Measurements from ENCODE around the gene PLD5. TPM values are rescaled to one million over a fixed set of nuclear protein-coding genes. Genes with fewer than 3 reads are reported as not detected.
"Not testable (repeated sequence)": the region's sequence is repeated elsewhere in the genome, so short reads cannot be mapped to it uniquely, and the experiment has no call there.

Gene PLD5
- polyA plus RNA-seq, 1 experiment = not detected

- CTCF ChIA-PET = no interaction called here
- no peak overlapping the region for H3K4me3 ChIP-seq (ENCODE audit: low read depth, low read length)
- no peak for DNase-seq (ENCODE audit: low read depth, low spot score)
- TF ChIP-seq CTCF (IDR thresholded peaks at IDR 0.05; ENCODE audit: low read depth, low read length) = no peak
- H3K9me3 ChIP-seq (ENCODE audit: control insufficient read depth, insufficient read depth, low read length) = peaks cover 7% of the 10 kb centered on the region; the same call in 1 of the 2 replicates
- H3K27ac ChIP-seq (ENCODE audit: low read depth, low read length) = no peak overlapping the region
- POLR2A ChIA-PET = no interaction called here
- H3K27me3 ChIP-seq (ENCODE audit: control insufficient read depth, insufficient read depth, low read length) = no peaks in the 10 kb centered on the region
These were observed 174.9 kb downstream of the PLD5 start for GRCh38 chr1:242349636-242350035.

DNA sequence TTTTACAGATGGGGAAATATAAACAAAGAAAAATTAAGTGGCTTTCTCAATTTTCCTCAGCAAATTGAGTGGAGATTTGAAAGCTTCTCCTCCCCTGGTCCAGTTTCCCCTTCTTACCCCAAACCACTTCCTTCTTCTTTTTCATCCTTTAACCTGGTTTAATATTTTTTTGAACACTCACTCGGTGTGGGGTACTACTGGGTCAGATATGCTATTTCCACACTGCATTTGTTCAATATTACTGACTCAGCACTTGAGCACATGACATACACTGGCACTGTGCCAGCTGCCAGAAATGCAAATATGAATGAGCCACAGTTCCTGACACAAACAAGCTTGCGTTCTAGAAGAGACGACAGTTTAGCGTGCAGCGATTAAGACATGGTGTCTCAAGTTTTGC is 193.6 kb downstream of the PLD5 start:
- H3K4me3 ChIP-seq (ENCODE audit: low read depth, low read length); POLR2A ChIA-PET; DNase-seq (ENCODE audit: low read depth, low spot score); H3K27ac ChIP-seq (ENCODE audit: low read depth, low read length); H3K27me3 ChIP-seq (ENCODE audit: control insufficient read depth, insufficient read depth, low read length); CTCF ChIA-PET; H3K9me3 ChIP-seq (ENCODE audit: control insufficient read depth, insufficient read depth, low read length): not testable (repeated sequence)

DNA sequence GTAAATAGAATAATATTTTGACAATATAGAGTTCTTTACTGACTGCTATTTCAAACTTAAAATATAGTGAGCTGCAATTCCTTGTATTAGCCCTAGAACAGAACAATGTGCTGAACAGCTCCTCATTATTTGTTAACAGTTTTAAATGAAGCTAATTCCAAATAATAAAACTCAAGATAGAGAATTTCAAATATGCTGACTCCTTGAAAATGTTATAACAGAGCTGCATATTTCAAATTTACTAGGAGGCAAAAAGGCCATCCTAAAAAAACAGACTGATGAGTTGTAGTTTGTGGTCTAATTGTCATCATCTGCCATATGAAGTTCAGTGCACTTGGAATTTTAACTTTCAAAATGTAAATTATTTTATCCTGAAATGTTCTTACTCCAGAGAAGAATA is 197.1 kb downstream of the PLD5 start:
- CTCF ChIA-PET; POLR2A ChIA-PET; H3K27me3 ChIP-seq (ENCODE audit: control insufficient read depth, insufficient read depth, low read length): not testable (repeated sequence)

DNA sequence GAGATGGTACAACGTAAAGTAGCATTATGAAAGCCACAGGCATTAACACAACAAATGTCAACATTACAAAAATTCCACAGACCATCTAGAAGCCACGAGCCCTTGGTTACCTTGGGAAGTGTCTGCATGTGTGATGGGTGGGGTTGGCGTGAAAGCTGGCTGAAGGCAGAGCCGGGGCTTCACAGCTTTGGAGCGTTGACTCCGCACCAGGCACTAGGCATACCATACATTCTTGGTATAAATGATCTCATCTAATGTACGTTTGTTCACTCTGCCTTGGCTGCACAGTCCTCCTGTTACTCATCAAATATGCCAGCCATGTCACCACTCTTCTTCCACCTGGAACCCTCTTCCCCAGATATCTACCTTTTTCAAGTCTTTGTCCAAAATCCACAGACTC is 202.5 kb downstream of the PLD5 start:
- H3K27ac ChIP-seq (ENCODE audit: low read depth, low read length); CTCF ChIA-PET; H3K4me3 ChIP-seq (ENCODE audit: low read depth, low read length); H3K27me3 ChIP-seq (ENCODE audit: control insufficient read depth, insufficient read depth, low read length); H3K9me3 ChIP-seq (ENCODE audit: control insufficient read depth, insufficient read depth, low read length); DNase-seq (ENCODE audit: low read depth, low spot score); POLR2A ChIA-PET: not testable (repeated sequence)

More for the DNA sequence above, 197.1 kb downstream of the PLD5 start:
- not testable (repeated sequence) for H3K27ac ChIP-seq (ENCODE audit: low read depth, low read length); H3K4me3 ChIP-seq (ENCODE audit: low read depth, low read length); H3K9me3 ChIP-seq (ENCODE audit: control insufficient read depth, insufficient read depth, low read length); DNase-seq (ENCODE audit: low read depth, low spot score)

DNA sequence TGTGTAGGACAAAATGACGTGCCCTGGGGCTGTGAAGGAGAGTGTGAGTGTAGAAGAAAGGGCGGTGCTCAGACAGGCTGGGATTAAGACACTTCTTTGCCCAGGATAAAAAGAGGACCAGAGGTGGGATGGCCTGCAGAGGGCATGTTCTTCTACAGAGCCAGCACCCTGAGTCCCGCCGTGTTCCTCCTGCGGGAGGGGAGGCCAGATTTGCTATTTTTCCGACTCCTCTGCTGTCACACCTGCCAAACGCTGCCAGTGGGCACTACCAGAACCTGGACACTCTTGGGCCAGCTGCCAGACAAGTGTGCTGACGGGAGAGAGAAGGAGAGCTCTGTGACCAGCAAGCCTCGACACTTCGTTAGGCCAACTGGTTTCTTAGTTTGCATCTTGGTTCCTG is 206.4 kb downstream of the PLD5 start:
- H3K27me3 ChIP-seq (ENCODE audit: control insufficient read depth, insufficient read depth, low read length) = no peaks in the 10 kb centered on the region
- no peak overlapping the region for H3K27ac ChIP-seq (ENCODE audit: low read depth, low read length)
- H3K4me3 ChIP-seq (ENCODE audit: low read depth, low read length) = no peak overlapping the region
- no peak for TF ChIP-seq CTCF (IDR thresholded peaks at IDR 0.05; ENCODE audit: low read depth, low read length)
- DNase-seq (ENCODE audit: low read depth, low spot score) = no peak
- ChIA-PET CTCF (no interaction called here), POLR2A (no interaction called here)
- peaks cover 4% of the 10 kb centered on the region for H3K9me3 ChIP-seq (ENCODE audit: control insufficient read depth, insufficient read depth, low read length)

DNA sequence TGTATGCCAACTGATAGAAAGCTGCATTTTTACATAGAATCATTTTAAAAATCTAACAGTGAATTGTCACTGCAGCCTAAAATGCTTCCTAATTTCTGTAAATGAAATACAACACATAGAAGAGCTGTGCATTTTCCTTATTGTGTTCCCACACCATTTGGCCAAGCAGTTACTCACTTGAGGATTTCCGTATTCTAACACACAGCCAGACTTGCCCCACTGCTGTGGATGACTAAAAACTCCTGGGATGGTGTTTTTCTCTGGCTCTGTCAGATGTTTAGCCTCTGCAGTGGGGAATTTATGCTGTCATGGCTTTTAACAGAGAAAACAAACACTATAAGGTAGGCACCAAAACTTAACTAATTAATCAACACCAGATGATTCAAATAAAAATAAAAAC is 209.6 kb downstream of the PLD5 start:
- H3K9me3 ChIP-seq (ENCODE audit: control insufficient read depth, insufficient read depth, low read length); CTCF ChIA-PET; POLR2A ChIA-PET; H3K27me3 ChIP-seq (ENCODE audit: control insufficient read depth, insufficient read depth, low read length); DNase-seq (ENCODE audit: low read depth, low spot score); H3K27ac ChIP-seq (ENCODE audit: low read depth, low read length); H3K4me3 ChIP-seq (ENCODE audit: low read depth, low read length): not testable (repeated sequence)

DNA sequence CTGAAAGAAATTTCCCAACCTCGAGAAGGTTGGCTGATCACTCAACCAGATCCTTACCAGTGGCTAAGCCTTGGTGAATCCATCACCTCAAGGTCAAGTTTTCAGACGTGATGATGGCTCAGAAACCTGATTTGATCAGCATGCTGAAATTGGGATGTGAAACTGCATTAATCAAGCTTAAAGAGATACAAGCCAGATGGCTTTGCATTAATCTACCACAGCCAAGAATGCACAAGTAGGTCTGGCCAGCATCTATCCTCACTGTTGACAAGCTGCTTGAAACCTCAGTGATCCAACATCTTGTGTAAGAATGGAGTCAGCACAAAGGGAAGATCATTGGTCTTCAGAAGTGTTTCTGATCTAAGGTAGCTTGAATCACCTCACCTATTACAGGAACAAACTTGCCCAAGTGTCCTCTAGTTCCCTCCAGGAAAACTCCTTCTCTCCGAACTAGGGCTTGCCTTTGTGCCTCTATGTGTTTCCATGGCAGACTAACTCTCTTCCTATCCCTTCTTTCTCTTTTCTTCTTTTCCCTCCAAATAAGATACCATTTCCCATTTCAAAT is 210.3 kb downstream of the PLD5 start:
- DNase-seq (ENCODE audit: low read depth, low spot score); H3K27ac ChIP-seq (ENCODE audit: low read depth, low read length); H3K4me3 ChIP-seq (ENCODE audit: low read depth, low read length); POLR2A ChIA-PET; H3K9me3 ChIP-seq (ENCODE audit: control insufficient read depth, insufficient read depth, low read length); H3K27me3 ChIP-seq (ENCODE audit: control insufficient read depth, insufficient read depth, low read length); CTCF ChIA-PET: not testable (repeated sequence)

GRCh38 chr1:242308681-242309080 is 215.8 kb downstream of the PLD5 start:
- CTCF ChIA-PET; H3K27ac ChIP-seq (ENCODE audit: low read depth, low read length); H3K4me3 ChIP-seq (ENCODE audit: low read depth, low read length); POLR2A ChIA-PET; H3K27me3 ChIP-seq (ENCODE audit: control insufficient read depth, insufficient read depth, low read length); DNase-seq (ENCODE audit: low read depth, low spot score); H3K9me3 ChIP-seq (ENCODE audit: control insufficient read depth, insufficient read depth, low read length): not testable (repeated sequence)

- H3K9me3 ChIP-seq (ENCODE audit: control insufficient read depth, insufficient read depth, low read length); H3K27me3 ChIP-seq (ENCODE audit: control insufficient read depth, insufficient read depth, low read length); DNase-seq (ENCODE audit: low read depth, low spot score); POLR2A ChIA-PET; CTCF ChIA-PET; H3K4me3 ChIP-seq (ENCODE audit: low read depth, low read length); H3K27ac ChIP-seq (ENCODE audit: low read depth, low read length): not testable (repeated sequence)
These were observed 230.7 kb downstream of the PLD5 start for GRCh38 chr1:242293781-242294180.

GRCh38 chr1:242288067-242288466 is 236.4 kb downstream of the PLD5 start:
- H3K4me3 ChIP-seq (ENCODE audit: low read depth, low read length); H3K9me3 ChIP-seq (ENCODE audit: control insufficient read depth, insufficient read depth, low read length); H3K27ac ChIP-seq (ENCODE audit: low read depth, low read length); POLR2A ChIA-PET; DNase-seq (ENCODE audit: low read depth, low spot score); H3K27me3 ChIP-seq (ENCODE audit: control insufficient read depth, insufficient read depth, low read length); CTCF ChIA-PET: not testable (repeated sequence)

All from AG04450 (cell line).